22Rv1 (cell line): Measurements from ENCODE around the gene CCT7.

ENCODE experiments used
- ZFX ChIP-seq: fragments of 450-650 bp; IDR thresholded peaks from 2 replicates; pipeline ENCODE4 v1.6.1; 2017; ENCODE audit warnings: antibody characterized with exemption, borderline replicate concordance
- TF ChIP-seq, protein P1 (sequence below): fragments of 450-650 bp; IDR thresholded peaks from 2 replicates; pipeline ENCODE4 v1.5.1; 2017; ENCODE audit warnings: mild to moderate bottlenecking

GRCh38 chr2:73292316-73292905, 58.3 kb downstream of the CCT7 start:
- TF ChIP-seq, protein P1, sequence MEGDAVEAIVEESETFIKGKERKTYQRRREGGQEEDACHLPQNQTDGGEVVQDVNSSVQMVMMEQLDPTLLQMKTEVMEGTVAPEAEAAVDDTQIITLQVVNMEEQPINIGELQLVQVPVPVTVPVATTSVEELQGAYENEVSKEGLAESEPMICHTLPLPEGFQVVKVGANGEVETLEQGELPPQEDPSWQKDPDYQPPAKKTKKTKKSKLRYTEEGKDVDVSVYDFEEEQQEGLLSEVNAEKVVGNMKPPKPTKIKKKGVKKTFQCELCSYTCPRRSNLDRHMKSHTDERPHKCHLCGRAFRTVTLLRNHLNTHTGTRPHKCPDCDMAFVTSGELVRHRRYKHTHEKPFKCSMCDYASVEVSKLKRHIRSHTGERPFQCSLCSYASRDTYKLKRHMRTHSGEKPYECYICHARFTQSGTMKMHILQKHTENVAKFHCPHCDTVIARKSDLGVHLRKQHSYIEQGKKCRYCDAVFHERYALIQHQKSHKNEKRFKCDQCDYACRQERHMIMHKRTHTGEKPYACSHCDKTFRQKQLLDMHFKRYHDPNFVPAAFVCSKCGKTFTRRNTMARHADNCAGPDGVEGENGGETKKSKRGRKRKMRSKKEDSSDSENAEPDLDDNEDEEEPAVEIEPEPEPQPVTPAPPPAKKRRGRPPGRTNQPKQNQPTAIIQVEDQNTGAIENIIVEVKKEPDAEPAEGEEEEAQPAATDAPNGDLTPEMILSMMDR: no peak
- no peak for TF ChIP-seq ZFX
